Fibroblast of pulmonary artery (primary cell): ENCODE measurements around the gene GNAS-AS1.

Source experiments
- DNase-seq: peaks from one replicate; pipeline ENCODE4 v3.0.0-alpha.2; 2010; ENCODE audit warnings: low read depth
- H3K4me3 ChIP-seq: replicated peaks from 2 replicates; pipeline ENCODE4 v1.5.1; 2011; ENCODE audit warnings: low read depth, mild to moderate bottlenecking, control low read depth, low read length, moderate library complexity
- TF ChIP-seq, protein P1 (sequence below): IDR thresholded peaks from 2 replicates; pipeline ENCODE4 v1.5.1; 2011; ENCODE audit warnings: mild to moderate bottlenecking, control low read depth, low read length, inconsistent platforms; ENCODE audit errors: missing control alignments

GNAS-AS1 gene

DNA sequence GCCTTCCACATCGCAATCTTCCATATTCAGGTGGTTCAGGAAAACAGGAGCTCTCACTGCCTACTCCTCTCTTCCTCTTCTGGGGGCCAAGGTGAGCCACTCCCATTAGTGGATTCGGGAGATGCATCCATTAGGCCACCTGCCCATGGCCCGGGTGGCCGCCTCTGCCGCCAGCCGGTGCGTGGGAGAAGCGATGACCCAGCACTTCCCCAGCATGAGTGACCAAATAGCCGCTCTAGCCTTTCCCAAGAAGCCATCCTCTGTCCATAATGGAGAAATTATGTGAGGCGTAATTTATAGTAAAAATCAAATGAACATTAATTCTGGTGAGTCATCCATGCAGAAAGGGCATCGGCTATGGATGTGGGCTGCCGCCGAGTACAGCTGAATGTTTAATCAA, 39.4 kb downstream of the GNAS-AS1 start:
- H3K4me3 ChIP-seq, result no peak overlapping the region
- TF ChIP-seq, protein P1, sequence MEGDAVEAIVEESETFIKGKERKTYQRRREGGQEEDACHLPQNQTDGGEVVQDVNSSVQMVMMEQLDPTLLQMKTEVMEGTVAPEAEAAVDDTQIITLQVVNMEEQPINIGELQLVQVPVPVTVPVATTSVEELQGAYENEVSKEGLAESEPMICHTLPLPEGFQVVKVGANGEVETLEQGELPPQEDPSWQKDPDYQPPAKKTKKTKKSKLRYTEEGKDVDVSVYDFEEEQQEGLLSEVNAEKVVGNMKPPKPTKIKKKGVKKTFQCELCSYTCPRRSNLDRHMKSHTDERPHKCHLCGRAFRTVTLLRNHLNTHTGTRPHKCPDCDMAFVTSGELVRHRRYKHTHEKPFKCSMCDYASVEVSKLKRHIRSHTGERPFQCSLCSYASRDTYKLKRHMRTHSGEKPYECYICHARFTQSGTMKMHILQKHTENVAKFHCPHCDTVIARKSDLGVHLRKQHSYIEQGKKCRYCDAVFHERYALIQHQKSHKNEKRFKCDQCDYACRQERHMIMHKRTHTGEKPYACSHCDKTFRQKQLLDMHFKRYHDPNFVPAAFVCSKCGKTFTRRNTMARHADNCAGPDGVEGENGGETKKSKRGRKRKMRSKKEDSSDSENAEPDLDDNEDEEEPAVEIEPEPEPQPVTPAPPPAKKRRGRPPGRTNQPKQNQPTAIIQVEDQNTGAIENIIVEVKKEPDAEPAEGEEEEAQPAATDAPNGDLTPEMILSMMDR, result no peak
- DNase-seq, result no peak

DNA sequence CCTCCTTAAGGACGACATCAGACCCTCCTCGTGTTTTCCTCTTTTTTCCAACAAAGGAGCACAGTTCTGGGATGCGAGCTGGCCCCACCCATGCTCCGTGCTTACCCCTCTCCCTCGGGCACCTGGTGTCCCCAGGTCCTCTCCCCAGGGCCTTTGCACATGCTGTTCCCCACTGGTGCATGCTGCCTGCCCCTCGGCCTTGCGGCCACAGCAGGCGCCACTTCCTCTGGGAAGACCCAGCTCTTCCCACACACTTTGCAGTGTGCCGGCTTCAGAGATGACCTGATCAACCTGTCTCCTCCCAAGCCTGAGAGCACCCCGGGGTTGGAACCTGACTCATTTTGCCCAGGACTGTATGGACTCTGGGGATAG, 39.8 kb downstream of the GNAS-AS1 start:
- TF ChIP-seq, protein P1, result no peak
- H3K4me3 ChIP-seq, result no peak overlapping the region
- DNase-seq, result no peak

DNA sequence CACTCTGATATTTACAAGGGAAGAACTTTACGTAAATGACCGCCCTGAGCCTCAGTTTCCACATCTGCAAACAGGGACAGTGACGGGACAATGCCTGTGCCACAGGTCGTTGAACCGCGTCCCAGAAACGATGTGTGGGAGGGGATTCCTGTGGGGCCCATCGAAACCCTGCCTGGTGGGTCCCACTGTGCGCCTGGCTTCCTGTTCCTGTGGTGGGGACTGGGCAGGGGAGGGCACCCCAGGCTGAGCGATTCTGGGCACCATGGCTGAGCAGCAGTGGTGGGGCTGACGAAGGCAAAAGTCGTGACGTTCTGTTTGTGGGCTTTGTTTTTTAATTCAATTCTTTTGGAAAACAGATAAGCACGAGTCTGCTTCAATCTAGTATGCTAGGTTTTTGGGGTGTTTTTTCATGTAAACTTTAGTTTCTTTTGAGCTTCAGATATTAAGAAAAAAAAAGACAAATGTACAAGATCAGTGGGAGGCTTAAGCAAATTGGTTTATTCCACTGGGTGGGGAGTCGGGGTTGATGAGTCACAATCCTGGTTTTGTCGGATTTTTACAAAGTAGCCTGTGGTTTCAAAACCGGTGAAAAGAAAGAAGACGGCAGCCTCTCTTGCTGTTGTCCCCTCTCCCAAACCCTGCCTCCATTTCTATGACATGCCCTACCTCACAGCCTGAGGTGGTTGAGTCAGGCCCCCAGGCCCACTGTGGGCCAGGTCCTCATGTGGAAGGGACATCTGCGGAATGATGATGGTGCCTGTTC, 40.4 kb downstream of the GNAS-AS1 start:
- TF ChIP-seq, protein P1, result no peak
- DNase-seq, result no peak

DNA sequence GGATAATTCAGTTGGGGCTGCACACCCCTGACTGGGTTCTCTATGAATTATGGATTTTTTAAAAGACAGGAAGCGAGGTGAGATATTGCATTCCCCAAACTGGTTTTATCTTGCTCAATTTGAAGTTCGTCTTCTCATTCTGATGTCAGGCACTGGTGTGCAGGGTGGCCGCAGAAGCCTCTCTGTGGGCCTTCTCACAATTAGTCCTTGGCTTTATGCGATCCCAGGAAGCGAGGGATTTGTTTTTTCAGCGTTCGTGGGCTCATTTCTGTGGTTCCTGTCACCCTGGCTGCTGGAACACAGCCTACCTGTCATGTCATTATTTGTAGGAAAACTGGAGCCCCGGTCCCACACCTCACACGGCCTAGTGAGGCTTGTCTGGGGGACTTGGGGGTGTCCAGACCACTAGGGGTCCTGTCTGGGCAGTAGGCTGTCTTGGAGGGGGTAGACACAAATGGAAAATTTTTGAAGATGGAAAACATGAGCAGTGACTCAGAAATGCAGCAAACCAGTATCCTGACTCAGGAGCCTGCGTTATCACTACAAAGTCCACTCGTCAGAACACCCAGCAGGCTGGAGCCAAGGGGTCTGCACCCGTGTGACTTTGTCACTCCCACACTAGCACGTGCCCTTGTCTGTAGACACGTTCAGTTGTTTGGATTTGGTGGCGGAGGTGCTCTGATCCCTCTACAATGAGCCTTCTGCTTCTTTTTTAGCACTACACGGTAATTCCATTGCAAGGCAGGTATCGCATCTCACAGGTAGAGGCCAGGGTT, 42.2 kb downstream of the GNAS-AS1 start:
- TF ChIP-seq, protein P1, result no peak
- no peak overlapping the region for H3K4me3 ChIP-seq
- DNase-seq, result no peak

More for the DNA sequence above, 40.4 kb downstream of the GNAS-AS1 start:
- H3K4me3 ChIP-seq, result no peak overlapping the region

DNA sequence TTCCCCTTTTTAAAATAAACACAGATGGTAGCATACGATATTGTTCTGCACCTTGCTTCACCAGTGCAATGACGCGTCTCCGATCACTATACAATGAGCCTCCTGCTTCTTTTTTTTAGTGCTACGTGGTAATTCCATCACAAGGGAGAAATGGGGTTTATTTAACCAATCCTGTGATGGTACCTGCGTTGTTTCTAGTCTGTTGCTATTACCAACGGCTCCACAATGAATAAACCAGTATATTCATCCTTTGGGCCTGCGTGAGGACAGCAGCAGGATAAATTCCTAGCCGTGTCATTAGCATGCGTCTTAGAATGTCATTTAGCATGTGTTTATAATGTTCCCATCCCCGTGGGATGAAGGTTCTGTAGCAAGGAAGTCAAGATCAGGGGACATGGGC, 42.9 kb downstream of the GNAS-AS1 start:
- H3K4me3 ChIP-seq, result no peak overlapping the region
- TF ChIP-seq, protein P1, result no peak
- no peak for DNase-seq

DNA sequence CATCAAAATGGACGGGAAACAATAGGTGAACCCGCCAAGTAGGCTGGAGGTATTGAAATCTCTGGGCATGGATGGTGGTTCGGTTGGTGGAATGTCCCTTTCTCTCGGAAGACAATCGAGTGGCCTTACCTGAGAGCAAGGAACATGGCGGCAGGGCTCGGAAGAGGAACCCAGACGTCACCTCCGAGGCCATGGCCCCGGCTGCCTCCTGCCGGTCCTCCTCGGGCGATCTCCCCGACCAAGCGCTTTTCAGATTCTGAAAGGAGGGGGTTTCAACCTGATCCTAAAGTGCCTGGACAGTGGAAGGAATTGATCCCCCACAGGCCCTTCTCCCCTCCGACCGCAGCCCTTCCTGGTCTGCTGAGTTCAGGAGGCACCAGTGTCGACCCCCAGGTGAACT, 47.2 kb downstream of the GNAS-AS1 start:
- TF ChIP-seq, protein P1, result no peak
- no peak overlapping the region for H3K4me3 ChIP-seq
- no peak for DNase-seq
